SK-N-SH treated with all-trans-retinoic acid at 6 μM for 48 hours (cell line): Measurements from ENCODE around the gene USP17L5.
"Not testable (repeated sequence)": the region's sequence is repeated elsewhere in the genome, so short reads cannot be mapped to it uniquely, and the experiment has no call there.

Experiments
- ARNTL ChIP-seq: fragments of 450-650 bp; formaldehyde crosslinking; IDR thresholded peaks from 2 replicates; pipeline ENCODE4 v1.5.0; 2020; ENCODE audit warnings: low read depth, mild to moderate bottlenecking, moderate library complexity, borderline replicate concordance
- BACH2 ChIP-seq: fragments of 250-450 bp; sonication (Bioruptor Pico); IDR thresholded peaks from 2 replicates; pipeline ENCODE4 v1.9.0; 2021; ENCODE audit warnings: mild to moderate bottlenecking, borderline replicate concordance
- CSDC2 ChIP-seq: fragments of 250-450 bp; sonication (Bioruptor Pico); IDR thresholded peaks from 2 replicates; pipeline ENCODE4 v1.5.0; 2020; ENCODE audit warnings: mild to moderate bottlenecking, moderate library complexity
- CSRNP3 ChIP-seq: fragments of 250-450 bp; sonication (Bioruptor Pico); IDR thresholded peaks from 2 replicates; pipeline ENCODE4 v1.5.1; 2021; ENCODE audit warnings: mild to moderate bottlenecking, moderate library complexity
- ZFP3 ChIP-seq: fragments of 250-450 bp; sonication (Bioruptor Pico); IDR thresholded peaks from 2 replicates; pipeline ENCODE4 v1.5.0; 2020; ENCODE audit warnings: mild to moderate bottlenecking, moderate library complexity
- TF ChIP-seq, protein P1 (sequence below): fragments of 250-450 bp; sonication (Bioruptor Pico); IDR thresholded peaks from 2 replicates; pipeline ENCODE4 v1.5.0; 2020; ENCODE audit warnings: mild to moderate bottlenecking, moderate library complexity
- TF ChIP-seq, protein P2 (sequence below): fragments of 250-450 bp; sonication (Bioruptor Pico); IDR thresholded peaks from 2 replicates; pipeline ENCODE4 v1.5.1; 2020; ENCODE audit warnings: low read depth, mild to moderate bottlenecking, moderate library complexity

DNA sequence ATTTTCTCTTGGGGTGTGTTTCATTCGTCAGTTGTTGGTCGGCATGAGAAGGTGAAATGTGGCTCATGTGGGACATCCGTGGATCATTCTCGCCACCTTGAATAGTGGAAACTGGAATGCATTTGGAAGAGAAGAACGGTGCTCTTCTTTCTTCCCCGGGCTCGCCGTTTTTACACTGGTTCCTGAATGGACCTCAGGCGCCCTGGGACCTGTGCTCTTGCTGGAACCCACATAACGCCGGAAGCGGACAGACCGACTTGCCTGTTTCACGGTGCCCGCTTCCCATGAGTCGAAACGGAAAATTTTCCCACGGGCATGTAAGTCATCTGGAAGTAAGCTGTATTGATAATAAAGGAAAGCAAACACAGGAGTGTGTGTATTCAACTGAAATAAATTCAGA lies 11.7 kb downstream of the USP17L5 start:
- TF ChIP-seq, protein P1, sequence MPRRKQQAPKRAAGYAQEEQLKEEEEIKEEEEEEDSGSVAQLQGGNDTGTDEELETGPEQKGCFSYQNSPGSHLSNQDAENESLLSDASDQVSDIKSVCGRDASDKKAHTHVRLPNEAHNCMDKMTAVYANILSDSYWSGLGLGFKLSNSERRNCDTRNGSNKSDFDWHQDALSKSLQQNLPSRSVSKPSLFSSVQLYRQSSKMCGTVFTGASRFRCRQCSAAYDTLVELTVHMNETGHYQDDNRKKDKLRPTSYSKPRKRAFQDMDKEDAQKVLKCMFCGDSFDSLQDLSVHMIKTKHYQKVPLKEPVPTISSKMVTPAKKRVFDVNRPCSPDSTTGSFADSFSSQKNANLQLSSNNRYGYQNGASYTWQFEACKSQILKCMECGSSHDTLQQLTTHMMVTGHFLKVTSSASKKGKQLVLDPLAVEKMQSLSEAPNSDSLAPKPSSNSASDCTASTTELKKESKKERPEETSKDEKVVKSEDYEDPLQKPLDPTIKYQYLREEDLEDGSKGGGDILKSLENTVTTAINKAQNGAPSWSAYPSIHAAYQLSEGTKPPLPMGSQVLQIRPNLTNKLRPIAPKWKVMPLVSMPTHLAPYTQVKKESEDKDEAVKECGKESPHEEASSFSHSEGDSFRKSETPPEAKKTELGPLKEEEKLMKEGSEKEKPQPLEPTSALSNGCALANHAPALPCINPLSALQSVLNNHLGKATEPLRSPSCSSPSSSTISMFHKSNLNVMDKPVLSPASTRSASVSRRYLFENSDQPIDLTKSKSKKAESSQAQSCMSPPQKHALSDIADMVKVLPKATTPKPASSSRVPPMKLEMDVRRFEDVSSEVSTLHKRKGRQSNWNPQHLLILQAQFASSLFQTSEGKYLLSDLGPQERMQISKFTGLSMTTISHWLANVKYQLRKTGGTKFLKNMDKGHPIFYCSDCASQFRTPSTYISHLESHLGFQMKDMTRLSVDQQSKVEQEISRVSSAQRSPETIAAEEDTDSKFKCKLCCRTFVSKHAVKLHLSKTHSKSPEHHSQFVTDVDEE (CRISPR knock-in tag): not testable (repeated sequence)
- TF ChIP-seq BACH2; CSDC2 (CRISPR knock-in tag); ARNTL (CRISPR knock-in tag); CSRNP3; ZFP3 (CRISPR knock-in tag): not testable (repeated sequence)
- TF ChIP-seq, protein P2, sequence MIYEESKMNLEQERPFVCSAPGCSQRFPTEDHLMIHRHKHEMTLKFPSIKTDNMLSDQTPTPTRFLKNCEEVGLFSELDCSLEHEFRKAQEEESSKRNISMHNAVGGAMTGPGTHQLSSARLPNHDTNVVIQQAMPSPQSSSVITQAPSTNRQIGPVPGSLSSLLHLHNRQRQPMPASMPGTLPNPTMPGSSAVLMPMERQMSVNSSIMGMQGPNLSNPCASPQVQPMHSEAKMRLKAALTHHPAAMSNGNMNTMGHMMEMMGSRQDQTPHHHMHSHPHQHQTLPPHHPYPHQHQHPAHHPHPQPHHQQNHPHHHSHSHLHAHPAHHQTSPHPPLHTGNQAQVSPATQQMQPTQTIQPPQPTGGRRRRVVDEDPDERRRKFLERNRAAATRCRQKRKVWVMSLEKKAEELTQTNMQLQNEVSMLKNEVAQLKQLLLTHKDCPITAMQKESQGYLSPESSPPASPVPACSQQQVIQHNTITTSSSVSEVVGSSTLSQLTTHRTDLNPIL: not testable (repeated sequence)
